COLO668 (cell line): ENCODE measurements around the gene ANAPC1.
A peak's percentile ranks its signal among the peaks of the same experiment; 100 is the strongest.
"Not testable (repeated sequence)": the region's sequence is repeated elsewhere in the genome, so short reads cannot be mapped to it uniquely, and the experiment has no call there.

Source experiments
- DNase-seq: peaks from one replicate; lab custom pipeline; 2025; ENCODE audit not compliant: unreplicated experiment; lab: John Stamatoyannopoulos, UW

Gene ANAPC1, protein sequence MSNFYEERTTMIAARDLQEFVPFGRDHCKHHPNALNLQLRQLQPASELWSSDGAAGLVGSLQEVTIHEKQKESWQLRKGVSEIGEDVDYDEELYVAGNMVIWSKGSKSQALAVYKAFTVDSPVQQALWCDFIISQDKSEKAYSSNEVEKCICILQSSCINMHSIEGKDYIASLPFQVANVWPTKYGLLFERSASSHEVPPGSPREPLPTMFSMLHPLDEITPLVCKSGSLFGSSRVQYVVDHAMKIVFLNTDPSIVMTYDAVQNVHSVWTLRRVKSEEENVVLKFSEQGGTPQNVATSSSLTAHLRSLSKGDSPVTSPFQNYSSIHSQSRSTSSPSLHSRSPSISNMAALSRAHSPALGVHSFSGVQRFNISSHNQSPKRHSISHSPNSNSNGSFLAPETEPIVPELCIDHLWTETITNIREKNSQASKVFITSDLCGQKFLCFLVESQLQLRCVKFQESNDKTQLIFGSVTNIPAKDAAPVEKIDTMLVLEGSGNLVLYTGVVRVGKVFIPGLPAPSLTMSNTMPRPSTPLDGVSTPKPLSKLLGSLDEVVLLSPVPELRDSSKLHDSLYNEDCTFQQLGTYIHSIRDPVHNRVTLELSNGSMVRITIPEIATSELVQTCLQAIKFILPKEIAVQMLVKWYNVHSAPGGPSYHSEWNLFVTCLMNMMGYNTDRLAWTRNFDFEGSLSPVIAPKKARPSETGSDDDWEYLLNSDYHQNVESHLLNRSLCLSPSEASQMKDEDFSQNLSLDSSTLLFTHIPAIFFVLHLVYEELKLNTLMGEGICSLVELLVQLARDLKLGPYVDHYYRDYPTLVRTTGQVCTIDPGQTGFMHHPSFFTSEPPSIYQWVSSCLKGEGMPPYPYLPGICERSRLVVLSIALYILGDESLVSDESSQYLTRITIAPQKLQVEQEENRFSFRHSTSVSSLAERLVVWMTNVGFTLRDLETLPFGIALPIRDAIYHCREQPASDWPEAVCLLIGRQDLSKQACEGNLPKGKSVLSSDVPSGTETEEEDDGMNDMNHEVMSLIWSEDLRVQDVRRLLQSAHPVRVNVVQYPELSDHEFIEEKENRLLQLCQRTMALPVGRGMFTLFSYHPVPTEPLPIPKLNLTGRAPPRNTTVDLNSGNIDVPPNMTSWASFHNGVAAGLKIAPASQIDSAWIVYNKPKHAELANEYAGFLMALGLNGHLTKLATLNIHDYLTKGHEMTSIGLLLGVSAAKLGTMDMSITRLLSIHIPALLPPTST (N-terminal part only)

DNA sequence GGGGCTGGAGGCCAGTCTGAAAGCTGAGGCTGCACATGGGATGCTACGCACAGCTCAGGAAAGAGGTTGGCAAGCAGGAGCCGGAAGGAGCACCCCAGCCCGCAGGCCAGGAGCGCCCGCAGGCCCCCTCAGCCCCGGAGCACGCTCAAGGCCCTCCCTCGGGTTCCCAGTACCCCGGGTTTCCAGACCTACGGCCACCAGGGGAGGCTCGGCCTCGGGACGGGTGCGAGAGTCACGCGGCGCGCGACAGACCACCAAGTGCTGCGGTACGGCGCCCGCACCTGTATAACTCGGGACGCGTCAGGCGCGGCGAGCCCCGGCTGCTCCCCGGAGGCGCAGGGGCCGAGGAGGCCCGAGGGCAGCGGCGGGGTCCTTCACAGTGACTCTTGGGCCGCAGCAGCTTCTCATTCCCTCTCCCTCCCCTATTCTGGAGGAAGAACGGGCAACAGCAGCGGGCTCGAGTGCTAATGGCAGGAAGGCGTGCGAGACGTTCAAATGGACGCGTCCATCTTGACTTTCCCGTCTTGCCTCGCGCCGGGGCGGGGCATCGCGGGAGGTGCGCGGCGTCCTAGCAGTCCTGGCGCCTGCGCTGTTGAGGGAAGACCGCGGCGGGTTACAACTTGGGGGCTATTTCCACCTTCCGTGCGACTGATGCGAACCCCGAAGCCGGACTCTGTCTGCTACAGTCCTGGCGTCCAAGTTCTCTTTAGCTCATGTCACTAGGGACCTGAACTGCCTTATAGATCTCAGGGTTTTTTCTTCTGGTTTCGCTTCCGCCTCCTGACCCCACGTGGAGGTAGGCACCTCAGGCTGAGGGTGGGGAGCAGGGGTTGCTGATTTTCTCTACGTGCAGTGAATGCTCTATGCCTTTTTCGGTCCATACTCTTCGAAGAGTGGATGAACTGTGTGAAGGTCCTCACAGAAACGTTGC is at the start of gene ANAPC1:
Gene ANAPC1 (minus strand): TSS at position 533 of the 931 bp plus-strand sequence. CDS start 3,368 bp downstream, outside the sequence.
- DNase-seq: peak; percentile 94

DNA sequence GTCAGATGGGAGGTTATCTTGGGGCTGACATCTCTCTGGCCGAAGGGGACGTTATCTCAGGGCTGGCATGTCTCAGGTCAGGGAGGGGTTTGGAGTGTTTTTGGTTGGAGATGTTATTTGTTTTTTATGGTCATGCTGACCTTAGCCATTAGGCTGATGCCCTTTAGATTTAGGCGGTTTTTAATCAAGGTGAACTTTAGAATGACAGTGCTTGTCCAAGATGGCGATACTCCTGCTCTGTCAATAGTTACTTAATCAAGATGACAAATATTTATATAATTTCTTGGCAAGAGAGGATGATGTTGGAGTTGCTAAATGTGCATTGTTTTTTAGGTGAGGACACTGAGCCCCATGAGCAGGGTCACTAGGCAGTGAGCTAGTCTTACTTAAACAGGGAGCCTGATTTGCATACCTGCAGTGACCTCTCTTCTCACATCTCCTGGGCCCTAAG is 48.9 kb upstream of the ANAPC1 start:
- DNase-seq: no peak

DNA sequence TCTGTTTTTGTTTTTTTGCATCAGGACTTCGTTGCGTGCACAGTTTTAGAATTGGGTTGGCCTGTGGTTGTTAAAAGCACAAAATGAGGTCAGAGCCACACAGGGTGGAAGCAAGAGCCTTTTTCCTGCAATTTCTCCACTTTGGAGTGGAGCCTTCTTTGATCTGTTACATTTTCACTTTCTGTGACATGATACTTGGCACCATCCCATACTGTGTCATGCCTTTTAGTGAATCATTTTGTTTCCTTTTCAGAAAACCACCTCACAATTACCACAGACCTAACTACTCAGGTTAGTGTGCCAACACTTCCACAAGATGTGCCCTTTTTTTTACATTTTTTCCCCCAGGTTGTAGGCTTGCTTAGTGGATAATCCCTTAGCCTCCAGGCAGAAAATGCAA is 46.9 kb upstream of the ANAPC1 start:
- no peak for DNase-seq

DNA sequence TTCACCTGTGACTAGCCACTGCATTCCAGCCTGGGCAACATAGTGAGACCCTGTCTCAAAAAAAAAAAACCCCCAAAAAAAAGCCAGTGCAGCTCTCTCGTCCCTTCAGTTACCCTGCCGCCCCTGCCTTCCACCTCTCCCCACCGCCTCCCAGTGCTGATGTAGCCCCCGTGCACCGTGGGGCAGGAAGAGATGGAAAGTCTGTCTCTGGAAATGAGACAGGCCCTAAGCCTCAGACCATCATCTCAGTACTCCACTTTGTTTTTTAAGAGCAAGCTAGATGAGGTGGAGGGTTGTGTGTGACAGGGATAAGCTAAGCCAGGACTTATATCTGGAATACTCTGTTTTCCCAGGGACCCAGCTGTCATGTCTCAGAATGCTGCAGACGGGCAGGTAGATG is 46.4 kb upstream of the ANAPC1 start:
- DNase-seq: no peak

DNA sequence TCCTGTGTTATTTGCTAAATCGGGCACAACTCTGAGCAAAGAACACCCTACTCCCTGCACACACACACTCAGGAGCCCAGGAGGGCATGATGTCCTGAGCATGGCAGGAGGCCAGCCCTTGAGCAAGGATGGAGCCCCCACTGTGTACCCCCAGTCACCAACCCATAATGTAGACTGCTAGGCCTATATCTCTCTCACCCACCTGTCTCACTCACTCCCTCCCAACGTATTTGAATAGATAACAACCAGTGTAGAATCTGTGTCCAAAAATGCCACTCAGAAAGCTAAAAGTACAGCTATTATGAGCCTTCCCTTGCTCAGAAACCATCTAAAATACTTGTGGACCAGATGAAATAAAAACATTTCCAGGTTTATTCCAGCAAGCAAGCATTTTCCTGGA is 43.7 kb upstream of the ANAPC1 start:
- no peak for DNase-seq

DNA sequence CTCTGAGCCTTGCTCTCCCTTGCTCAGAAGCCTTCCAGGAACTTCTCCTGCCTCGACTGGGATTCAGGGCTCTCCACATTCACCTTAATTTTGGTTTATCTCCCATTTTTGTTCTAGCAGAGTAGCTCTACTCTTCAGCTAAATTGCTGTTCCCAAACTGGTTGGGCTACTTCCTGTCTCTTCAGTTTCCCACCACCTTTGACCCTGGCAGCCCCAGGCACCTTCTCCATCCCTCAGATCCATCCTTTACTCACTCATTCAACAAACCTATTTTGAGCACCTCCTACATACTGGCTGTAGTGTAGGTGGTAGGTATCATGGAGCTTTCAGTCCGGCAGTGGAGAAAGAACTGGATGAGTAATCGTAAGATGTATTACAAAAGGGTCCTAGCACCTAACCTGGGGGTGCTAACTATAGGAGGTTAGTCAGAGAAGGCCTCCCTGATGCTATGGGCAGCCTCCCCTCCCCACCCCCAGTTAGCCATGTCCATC is 40.7 kb upstream of the ANAPC1 start:
- DNase-seq: no peak

DNA sequence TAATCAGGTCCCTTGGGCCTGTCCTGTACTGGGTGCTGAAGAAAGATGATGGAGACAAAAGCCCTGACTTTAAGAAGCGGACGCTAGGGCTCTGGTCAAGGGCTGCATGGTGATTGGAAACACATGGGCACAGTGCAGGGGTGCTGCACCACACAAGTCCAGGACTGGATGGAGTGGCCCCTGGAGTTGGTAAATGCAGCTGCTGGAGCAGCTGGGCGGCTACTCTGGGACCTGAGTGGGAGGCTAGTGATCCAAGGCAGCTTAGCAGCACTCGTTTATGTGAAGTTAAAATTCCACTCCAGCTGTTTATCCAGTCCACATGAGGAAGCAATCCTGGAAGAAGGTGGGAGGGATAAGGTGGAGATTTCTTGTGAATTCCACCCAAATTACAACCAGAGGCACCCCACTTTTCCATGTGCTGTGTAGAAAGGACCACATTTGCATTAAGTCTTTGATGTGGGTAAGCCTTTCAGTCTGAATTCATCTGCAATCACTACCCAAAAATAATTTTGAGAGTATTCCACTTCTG is 39.3 kb upstream of the ANAPC1 start:
- DNase-seq: no peak

DNA sequence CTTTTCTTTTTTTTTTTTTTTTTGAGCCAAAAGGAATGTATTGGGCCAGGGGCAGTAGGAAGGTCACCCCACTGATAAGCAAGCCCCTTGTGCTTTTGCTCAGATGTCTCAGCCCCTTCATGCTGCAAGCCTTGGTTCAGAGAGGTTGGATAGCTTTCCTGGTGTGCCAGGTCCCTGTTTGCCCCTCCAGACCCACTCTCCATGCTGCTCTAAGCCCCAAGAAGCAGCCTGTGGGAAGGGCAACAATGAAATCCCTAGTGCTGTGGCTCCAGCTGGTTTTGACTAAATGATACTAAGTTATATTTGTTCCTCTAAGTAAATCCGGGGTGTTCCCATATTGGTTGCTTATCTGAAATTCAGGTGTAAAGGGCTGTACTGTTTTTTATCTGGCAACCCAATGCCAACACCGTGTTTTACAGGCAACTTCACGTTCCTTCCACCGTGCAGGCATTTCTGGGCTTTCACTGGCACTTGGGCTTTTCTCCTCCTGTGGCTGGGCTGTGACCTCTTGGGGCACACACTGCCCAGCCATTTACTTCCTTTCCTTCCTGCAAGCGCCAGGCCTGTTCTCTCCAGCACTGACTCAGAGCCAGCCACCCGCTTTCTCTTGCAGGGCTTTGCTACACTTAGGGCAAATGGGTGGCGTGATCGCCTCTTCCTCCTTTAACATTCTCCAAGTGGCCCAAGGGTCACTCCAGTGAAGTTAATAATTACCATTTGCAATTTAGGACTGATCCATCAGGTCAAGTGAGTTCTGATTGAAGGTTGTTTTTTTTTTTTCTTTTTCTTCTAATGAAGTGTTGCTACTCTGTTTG is 36.0 kb upstream of the ANAPC1 start:
- no peak for DNase-seq

DNA sequence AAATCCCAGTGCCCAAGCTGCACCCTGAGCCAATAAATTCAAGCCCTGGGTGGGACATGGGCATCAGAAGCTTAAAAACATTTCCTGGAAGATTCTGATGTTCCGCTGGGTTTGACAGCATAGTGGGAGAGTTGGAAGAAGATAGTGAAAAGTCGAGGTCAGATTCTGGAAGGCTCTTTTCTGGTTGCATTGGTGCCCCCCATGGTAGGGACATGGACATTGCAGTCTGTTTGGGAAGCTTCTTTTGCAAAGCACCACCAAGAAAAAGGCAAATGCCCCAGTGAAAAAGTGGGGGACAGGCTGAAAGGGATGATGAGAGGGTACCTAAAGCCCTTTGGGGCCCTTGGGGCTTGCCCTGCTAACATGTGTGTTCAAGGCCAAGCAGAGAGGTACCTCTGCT is 35.4 kb upstream of the ANAPC1 start:
- no peak for DNase-seq

DNA sequence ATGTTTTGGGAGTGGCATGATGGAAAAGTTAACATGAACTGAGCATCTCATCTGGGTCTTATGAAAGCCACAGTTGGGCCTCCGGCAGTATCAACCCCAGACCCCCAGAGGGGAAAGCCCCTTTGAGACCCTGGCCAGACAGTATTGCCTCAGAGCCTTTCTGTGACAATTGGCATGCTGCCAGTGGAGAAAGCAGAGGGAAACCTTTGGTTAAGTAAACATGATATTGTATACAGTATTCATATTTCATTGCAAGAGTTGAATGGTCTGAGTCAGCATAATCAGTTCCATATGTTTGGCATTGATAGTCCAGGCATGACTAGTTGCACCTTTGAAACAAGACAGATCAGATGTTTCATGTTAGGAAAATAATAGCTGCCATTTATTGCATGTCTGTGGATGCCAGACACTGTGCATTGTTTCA is 34.4 kb upstream of the ANAPC1 start:
- peak; percentile 46 for DNase-seq

DNA sequence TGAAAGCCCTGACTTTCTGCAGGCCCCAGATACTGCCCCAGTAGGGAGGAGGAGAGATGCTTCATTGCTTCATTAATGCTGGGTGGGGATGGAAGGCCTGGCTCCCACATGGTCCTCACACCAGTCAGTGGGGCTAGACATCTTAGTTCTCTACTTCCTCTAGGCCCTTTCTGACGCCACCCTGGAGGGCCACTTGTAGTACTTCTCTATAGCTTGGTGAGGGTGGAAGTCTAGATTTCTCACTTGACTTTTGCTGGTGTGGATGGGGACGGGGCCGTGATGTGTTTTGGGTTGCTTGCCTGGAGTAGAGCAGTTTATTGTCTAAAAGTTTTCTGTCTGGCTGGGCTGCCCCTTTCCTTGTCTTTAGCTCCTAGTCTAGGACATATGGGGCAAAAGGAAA is 33.1 kb upstream of the ANAPC1 start:
- DNase-seq: no peak

DNA sequence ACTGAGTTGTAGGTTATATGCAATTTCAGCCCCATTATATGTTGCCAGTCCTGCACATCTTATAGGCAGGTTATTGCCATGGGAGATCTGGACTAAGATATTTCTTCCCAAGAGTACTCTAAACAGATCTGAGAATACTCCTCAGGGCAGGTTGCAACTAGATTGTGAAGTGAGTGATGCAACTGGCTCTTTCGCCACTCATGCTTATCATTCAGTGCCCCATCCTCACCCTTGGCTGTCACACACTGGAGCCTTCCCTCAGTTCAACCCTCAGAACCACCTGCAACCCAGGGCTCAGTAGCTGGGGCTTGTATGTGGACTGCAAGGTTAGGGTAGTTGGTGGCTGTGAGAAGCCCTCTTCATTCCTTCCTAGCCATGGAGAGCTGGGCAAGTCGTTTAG is 28.6 kb upstream of the ANAPC1 start:
- no peak for DNase-seq

DNA sequence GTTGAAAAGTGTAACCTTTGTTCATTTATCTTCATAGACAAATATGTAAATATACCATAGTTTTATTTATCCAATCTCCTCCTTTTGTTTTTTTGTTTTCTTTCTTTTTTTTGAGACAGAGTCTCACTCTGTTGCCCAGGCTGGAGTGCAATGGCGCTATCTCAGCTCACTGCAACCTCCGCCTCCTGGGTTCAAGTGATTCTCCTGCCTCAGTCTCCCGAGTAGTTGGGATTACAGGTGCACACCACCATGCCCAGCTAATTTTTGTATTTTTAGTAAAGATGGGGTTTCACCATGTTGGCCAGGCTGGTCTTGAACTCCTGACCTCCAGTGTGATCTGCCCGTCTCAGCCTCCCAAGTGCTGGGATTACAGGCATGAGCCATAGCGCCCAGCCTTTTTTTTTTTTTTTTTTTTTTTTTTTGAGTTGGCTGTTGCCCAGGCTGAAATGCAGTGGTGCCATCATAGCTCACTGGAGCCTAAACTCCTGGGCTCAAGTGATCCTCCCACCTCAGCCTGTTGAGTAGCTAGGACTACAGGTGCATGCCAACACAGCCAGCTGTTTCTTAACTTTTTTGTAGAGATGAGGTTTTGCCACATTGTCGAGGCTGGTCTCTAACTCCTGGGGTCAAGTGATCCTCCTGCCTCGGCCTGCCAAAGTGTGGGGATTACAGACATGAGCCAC is 27.4 kb upstream of the ANAPC1 start:
- not testable (repeated sequence) for DNase-seq

DNA sequence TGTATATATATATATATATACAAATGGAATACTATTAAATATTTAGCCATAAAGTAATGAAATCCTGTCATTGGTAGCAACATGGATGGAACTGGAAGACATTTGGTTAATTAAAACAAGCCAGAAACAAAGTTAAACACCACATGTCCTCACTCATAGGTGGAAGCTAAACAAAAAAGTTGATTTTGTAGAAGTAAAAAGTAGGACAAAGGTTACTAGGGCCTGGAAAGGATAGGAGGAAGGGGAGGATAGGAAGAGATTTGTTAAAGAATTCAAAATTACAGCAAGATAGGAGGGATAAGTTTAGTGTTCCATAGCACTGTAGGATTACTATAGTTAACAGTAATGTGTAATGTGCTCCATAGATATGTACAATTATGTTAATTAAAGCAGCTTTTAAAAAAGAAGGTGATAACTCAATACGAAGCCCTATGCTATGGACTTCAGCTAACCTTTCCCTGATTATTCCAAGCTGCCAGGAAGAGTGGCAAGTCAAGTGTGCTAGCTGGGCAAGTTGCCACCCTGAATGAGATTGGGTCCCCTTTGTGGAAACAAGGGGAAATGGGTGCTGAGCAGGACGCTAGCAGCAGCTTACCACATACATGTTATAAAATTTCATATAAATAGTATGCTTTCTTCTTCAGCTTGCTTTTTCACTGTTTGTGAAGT is 26.8 kb upstream of the ANAPC1 start:
- DNase-seq: no peak

DNA sequence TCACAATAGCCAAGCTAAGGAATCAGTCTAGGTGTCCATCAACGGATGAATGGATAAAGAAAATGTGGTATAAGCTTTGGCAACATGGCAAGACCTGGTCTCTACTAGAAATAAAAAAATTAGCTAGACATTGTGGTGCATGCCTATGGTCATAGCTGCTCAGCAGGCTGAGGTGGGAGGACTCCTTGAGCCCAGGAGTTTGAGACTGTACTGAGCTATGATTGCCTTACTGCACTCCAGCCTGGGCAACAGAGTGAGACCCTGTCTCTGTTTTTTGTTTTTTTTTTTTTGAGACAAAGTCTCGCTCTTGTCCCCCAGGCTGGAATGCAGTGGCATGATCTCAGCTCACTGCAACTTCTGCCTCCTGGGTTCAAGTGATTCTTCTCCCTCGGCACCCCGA is 26.0 kb upstream of the ANAPC1 start:
- DNase-seq: not testable (repeated sequence)

DNA sequence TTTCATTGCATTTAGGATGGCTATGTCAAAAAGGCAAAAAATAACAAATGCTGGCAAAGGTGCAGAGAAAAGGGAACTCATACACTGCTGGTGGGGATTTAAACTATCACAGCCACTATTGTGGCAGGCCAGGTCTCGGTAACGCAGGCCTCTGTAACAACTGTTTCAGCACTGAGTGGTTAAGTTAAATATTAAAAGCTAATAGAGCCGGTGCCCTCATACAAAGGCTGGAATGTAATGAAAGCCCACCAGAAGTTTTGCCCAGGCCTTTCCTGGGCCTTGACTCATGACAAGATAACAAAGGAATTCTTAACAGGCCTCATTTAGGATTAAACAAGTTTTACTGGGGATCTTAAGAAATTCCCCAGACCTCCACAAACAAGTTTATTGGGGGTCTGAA is 25.1 kb upstream of the ANAPC1 start:
- no peak for DNase-seq

DNA sequence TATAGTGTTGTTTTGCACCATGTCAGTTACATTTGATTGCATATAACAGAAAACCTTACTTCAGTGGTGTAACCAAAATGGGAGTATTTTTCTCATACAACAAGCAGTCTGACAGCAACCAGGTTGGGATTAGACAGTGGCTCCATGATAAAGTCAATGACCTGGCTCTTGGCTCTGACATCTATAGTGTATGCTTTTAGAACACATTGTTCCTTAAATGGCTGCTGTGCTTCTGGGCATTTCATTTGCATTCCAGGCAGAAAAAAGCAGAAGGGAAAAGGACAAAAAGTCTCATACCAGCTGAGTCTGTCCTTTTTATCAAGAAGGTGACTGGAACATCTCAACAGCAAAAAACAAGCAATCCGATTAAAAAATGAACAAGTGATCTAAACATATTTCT is 24.6 kb upstream of the ANAPC1 start:
- DNase-seq: no peak
